Measurements from ENCODE around the gene GPI. TPM values are rescaled to one million over a fixed set of nuclear protein-coding genes. Genes with fewer than 3 reads are reported as not detected.

GPI gene
- total RNA-seq, 4 donors from 2014 or later: 88.1 to 324 (median 150) TPM

DNA sequence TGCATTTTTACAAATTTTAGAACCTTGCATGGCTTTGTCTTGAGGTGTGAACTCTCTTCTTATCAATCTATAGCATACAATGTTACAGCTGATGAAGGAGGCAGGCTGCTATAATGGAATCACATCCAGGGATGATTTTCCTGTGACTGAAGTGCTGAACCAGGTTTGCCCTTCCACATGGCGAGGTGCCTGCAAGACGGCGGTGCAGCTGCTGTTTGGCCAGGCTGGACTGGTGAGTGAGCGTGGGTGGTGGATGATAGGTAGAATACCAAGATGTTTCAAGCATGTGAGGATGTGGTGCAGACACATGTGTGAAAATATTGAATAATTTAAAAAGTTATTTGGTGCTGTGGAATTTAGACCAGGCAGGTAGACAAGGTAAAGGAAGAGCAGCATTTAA, 34.9 kb upstream of the GPI start:
- TF ChIP-seq, protein P1, sequence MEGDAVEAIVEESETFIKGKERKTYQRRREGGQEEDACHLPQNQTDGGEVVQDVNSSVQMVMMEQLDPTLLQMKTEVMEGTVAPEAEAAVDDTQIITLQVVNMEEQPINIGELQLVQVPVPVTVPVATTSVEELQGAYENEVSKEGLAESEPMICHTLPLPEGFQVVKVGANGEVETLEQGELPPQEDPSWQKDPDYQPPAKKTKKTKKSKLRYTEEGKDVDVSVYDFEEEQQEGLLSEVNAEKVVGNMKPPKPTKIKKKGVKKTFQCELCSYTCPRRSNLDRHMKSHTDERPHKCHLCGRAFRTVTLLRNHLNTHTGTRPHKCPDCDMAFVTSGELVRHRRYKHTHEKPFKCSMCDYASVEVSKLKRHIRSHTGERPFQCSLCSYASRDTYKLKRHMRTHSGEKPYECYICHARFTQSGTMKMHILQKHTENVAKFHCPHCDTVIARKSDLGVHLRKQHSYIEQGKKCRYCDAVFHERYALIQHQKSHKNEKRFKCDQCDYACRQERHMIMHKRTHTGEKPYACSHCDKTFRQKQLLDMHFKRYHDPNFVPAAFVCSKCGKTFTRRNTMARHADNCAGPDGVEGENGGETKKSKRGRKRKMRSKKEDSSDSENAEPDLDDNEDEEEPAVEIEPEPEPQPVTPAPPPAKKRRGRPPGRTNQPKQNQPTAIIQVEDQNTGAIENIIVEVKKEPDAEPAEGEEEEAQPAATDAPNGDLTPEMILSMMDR (IDR thresholded peaks at IDR 0.05; ENCODE audit: low read depth): no peak

DNA sequence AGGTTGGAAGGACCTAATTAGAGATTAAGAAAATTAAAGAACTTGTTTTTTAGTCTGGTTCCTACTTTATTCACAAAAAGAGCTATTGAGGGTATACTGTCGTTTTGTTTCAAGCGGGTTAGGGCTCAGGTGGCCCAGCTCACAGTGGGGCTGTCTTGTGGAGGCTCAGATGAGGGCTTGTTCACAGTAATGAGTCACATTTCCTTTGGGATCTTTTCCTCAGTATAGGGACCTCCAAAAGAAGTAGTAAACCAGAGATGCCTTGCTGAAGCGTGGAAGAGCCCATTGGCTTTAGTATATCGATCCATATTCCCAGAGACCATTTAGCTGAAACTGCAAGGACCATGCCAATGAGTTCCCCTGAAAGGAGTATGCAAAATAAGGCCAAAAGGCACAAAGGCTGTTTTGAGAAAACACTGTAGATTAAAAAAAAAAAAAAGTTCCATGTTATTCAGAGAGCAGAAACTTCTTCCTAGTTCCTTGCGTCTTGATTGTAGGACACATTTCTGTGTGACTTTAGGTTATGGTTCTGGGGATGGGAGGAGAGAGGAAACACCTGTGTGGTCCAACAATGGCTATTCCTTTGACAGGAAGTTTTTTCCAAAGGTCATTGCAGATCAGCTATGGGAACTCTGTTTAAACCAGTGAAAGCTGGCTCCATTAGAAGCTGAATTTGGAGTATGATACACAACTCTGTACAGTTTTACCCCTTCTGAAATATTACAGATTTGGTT, 32.8 kb upstream of the GPI start:
- TF ChIP-seq, protein P1 (IDR thresholded peaks at IDR 0.05; ENCODE audit: low read depth): no peak

DNA sequence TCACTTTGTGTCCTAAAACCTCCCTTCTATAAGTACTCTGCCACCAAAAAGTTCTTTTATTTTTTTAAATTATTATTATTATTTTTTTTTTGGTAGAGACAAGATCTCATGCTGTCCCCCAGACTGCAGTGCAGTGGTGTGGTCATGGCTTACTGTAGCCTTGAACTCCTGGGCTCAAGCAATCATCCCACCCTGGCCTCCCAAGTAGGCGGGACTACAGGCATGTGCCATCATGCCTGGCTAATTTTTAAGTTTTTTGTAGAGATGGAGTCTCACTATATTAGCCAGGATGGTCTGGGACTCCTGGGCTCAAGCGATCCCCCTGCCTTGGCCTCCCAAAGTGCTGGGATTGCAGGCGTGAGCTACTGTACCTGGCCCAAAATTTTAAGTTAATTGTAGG, 29.1 kb upstream of the GPI start:
- TF ChIP-seq, protein P1 (IDR thresholded peaks at IDR 0.05; ENCODE audit: low read depth): no peak

DNA sequence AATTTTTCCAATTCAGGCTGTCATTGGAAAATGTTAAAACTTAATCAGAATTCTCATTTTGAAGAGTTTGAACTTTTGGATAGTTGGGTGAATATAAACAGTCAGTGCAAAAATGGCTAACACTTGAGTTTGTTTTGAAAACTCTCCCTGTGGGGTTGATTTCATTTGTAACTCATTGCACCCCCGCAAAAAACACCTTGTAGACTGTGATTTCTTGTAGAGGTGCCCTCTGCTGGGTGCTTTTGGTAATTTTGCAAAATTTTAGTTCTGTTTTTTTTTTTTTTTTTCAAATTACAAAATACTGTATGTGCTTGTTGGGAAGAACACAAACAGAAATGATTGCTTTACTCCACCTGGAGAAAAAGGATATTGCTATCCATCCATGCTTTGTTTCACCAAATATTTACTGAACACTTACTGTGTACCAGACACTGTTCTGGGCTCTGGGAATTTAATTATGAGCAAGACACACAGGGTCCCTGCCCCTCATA, 28.2 kb upstream of the GPI start:
- TF ChIP-seq, protein P1 (IDR thresholded peaks at IDR 0.05; ENCODE audit: low read depth): no peak

DNA sequence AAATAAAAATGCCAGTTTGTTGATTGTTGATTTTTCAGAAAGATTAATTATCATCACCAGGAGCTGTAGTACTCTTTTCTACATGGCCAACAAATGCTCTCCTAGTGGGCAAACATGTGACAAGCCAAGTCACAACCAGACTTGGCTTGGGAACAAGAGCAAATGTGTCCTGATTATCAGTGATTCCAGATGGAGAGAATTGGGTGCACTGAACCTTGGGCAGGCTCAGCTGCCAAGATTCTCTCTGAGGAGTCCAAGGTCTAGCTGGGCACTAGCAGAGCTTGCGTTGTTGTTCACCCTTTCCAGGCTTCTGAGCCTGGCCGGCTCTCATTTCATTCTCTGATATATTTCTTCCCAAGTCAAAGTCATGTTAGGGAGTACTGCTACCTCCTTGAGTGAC, 27.3 kb upstream of the GPI start:
- TF ChIP-seq, protein P1 (IDR thresholded peaks at IDR 0.05; ENCODE audit: low read depth): no peak

DNA sequence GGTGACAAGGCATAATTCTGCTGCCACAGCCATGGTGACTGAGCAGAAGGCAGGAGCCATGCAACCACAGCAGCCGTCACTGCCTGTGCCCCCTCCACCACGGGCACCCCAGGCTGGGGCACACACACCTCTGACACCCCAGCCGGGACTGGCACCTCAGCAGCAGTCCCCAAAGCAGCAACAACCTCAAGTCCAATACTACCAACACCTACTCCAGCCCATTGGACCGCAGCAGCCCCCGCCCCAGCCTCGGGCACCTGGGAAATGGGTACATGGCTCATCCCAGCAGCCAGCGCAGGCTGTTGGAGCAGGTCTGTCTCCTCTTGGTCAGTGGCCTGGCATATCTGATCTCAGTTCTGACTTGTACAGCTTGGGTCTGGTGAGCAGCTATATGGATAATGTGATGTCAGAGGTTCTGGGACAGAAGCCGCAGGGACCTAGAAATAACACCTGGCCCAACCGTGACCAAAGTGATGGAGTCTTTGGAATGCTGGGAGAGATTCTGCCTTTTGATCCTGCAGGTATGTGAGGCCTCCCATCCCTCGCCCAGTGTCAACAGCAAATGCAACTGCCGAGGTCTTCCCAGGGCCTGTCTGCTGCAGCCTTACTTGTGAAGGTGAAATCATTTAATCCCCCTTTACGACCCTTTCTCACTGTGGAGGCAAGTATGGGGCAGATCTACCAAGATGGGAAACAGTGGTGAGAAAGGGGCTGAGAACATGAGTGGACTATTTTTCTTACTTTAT, 22.9 kb upstream of the GPI start:
- TF ChIP-seq, protein P1 (IDR thresholded peaks at IDR 0.05; ENCODE audit: low read depth): no peak

DNA sequence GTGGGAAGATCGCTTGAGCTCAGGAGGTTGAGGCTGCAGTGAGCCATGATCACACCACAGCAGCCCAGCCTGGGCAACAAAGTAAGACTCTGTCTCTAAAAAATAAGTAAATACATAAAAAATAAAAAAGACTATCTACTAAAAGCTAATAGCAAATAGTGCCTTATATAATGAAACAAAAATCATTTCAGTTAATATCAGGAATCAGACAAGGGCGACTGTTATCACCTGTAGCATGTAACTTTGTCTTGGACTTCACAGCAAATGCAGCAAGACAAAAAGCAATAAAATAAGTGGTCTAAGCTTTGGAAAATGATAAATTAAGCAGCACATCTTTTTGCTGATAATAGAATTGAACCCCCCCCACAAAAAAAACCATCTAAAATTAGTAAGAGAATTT, 21.2 kb upstream of the GPI start:
- TF ChIP-seq, protein P1 (IDR thresholded peaks at IDR 0.05; ENCODE audit: low read depth): no peak
